K562 (cell line): Measurements from ENCODE around the gene PHF21B. TPM values are rescaled to one million over a fixed set of nuclear protein-coding genes. Genes with fewer than 3 reads are reported as not detected.

Experiments used
- ATAC-seq: fragments of 200-7000 bp; cut with Tn5 transposase; 3 replicates; pipeline ENCODE4 v1.9.1; 2020; ENCODE audit warnings: moderate library complexity
- BruUV-seq: library from RNA; stranded (reverse); fragments of 400-500 nt; replicated peaks from 2 replicates; lab custom pipeline; 2021; lab: Mats Ljungman, UMichigan
- CTCF ChIA-PET: fragments of 300-600 bp; formaldehyde crosslinking; extraction: SDS; loops from one replicate; lab custom pipeline; 2021; ENCODE audit warnings: low intra/inter-chr PET ratio; lab: Yijun Ruan, JAX
- POLR2A ChIA-PET: fragments of 300-600, 350-650 bp; sonication (Branson Sonifier 250); formaldehyde crosslinking; extraction: SDS; loops from one replicate; lab custom pipeline; 2021; ENCODE audit warnings: antibody characterized with exemption, inconsistent platforms; lab: Yijun Ruan, JAX
- DNase-seq, 4 experiments: peaks; one replicate each; pipeline versions ENCODE4 v3.0.0 to v3.0.0-alpha.2; 2011 to 2018; ENCODE audit warnings: low spot score in 3 of 4, mixed read lengths in 3 of 4; ENCODE audit errors: extremely low read depth in 1 of 4
- FAIRE-seq: peaks from 2 replicates; lab custom pipeline; 2011; peaks lifted over from hg19 to GRCh38; lab: Jason Lieb, UNC
- H2AFZ ChIP-seq: 2 replicates; pipeline ENCODE4 v1.6.0; 2011; ENCODE audit warnings: low read depth, low read length, control low read depth, inconsistent platforms
- H3K27ac ChIP-seq: fragments of 200-600 bp; 3 replicates; pipeline ENCODE4 v1.8.0; 2011; ENCODE audit warnings: low read depth, mild to moderate bottlenecking, control low read depth, inconsistent platforms, low read length, moderate library complexity, mixed read lengths; ENCODE audit errors: extremely low read depth
- H3K27me3 ChIP-seq, 2 experiments: fragments of 300-600 bp in 1 of 2; 2 replicates in 1 of 2; 3 replicates in 1 of 2; pipeline versions ENCODE4 v1.6.0 to v1.8.0; 2011; ENCODE audit warnings: inconsistent platforms in 2 of 2, low read length in 2 of 2, mild to moderate bottlenecking in 1 of 2, mixed read lengths in 1 of 2, moderate library complexity in 1 of 2; ENCODE audit not compliant: control insufficient read depth in 2 of 2, insufficient read depth in 2 of 2
- H3K36me3 ChIP-seq: fragments of 300-600 bp; 3 replicates; pipeline ENCODE4 v1.8.0; 2011; ENCODE audit warnings: mild to moderate bottlenecking, low read length, inconsistent platforms; ENCODE audit not compliant: control insufficient read depth, insufficient read depth
- H3K4me1 ChIP-seq, 2 experiments: fragments of 200-600 bp in 1 of 2; replicated peaks in 1 of 2; 2 replicates in 1 of 2; 3 replicates in 1 of 2; pipeline versions ENCODE4 v1.5.1 to v1.8.0; 2011; ENCODE audit warnings: inconsistent platforms in 2 of 2, low read length in 2 of 2, mild to moderate bottlenecking in 1 of 2, mixed read lengths in 1 of 2, moderate library complexity in 1 of 2; ENCODE audit not compliant: control insufficient read depth in 2 of 2, insufficient read depth in 2 of 2
- H3K4me2 ChIP-seq: 2 replicates; pipeline ENCODE4 v1.6.1; 2011; ENCODE audit warnings: low read length, control low read depth, inconsistent platforms, mixed read lengths; ENCODE audit not compliant: insufficient read depth
- H3K4me3 ChIP-seq: fragments of 200-600 bp; sonication (generic), shearing (Covaris generic); 2 replicates; pipeline ENCODE4 v1.5.1; 2016; ENCODE audit warnings: control low read depth, inconsistent platforms
- H3K79me2 ChIP-seq: fragments of 200-600 bp; 3 replicates; pipeline ENCODE4 v1.8.0; 2011; ENCODE audit warnings: low read length, inconsistent platforms; ENCODE audit not compliant: control insufficient read depth, insufficient read depth
- H3K9ac ChIP-seq, 2 experiments: 2 replicates each; pipeline versions ENCODE4 v1.6.0 to v1.6.1; 2011; ENCODE audit warnings: low read depth in 2 of 2, low read length in 2 of 2, control low read depth in 1 of 2, inconsistent platforms in 1 of 2, mild to moderate bottlenecking in 1 of 2, mixed read lengths in 1 of 2; ENCODE audit not compliant: insufficient read depth in 1 of 2
- H3K9me1 ChIP-seq: one replicate; pipeline ENCODE4 v1.6.0; 2011; ENCODE audit warnings: inconsistent platforms, mild to moderate bottlenecking, low read length, moderate library complexity; ENCODE audit not compliant: control insufficient read depth, insufficient read depth
- H3K9me3 ChIP-seq: replicated peaks from 2 replicates; pipeline ENCODE4 v1.5.1; 2011; ENCODE audit warnings: low read depth, low read length, inconsistent platforms; ENCODE audit not compliant: control insufficient read depth, insufficient read depth
- H4K20me1 ChIP-seq: replicated peaks from 2 replicates; pipeline ENCODE4 v1.6.1; 2011; ENCODE audit warnings: low read length, inconsistent platforms, mixed read lengths; ENCODE audit not compliant: control insufficient read depth, insufficient read depth
- ATF3 ChIP-seq, 2 experiments: fragments of 450-650 bp in 1 of 2; sonication (generic) in 1 of 2; formaldehyde crosslinking in 1 of 2; IDR thresholded peaks in 1 of 2; conservative IDR thresholded peaks in 1 of 2; 2 replicates each; pipeline versions ENCODE4 v1.6.1 to v1.8.1; 2016 to 2023; ENCODE audit warnings: mild to moderate bottlenecking in 2 of 2, moderate library complexity in 2 of 2, inconsistent platforms in 1 of 2, missing genetic modification reagents in 1 of 2
- DACH1 ChIP-seq: fragments of 450-650 bp; IDR thresholded peaks from 2 replicates; pipeline ENCODE4 v1.6.1; 2018; ENCODE audit not compliant: partially characterized antibody
- DEAF1 ChIP-seq: fragments of 450-650 bp; formaldehyde crosslinking; IDR thresholded peaks from 2 replicates; pipeline ENCODE4 v1.4.0; 2020; ENCODE audit warnings: mild to moderate bottlenecking, moderate library complexity
- DMBX1 ChIP-seq: fragments of 250-450 bp; sonication (Bioruptor Pico); IDR thresholded peaks from 2 replicates; pipeline ENCODE4 v1.8.0; 2022; ENCODE audit warnings: inconsistent platforms, mild to moderate bottlenecking, moderate library complexity, borderline replicate concordance
- ERF ChIP-seq: fragments of 450-650 bp; formaldehyde crosslinking; IDR thresholded peaks from 2 replicates; pipeline ENCODE4 v1.4.0; 2020; ENCODE audit warnings: mild to moderate bottlenecking, mixed read lengths
- GABPB1 ChIP-seq: sonication (generic); formaldehyde crosslinking; IDR thresholded peaks from 2 replicates; pipeline ENCODE4 v1.8.0; 2022; ENCODE audit warnings: mild to moderate bottlenecking, missing genetic modification reagents
- GTF2F1 ChIP-seq: IDR thresholded peaks from 2 replicates; pipeline ENCODE4 v1.6.1; 2011; ENCODE audit warnings: low read depth, low read length, improper control_type of control experiment
- JUNB ChIP-seq: fragments of 450-650 bp; formaldehyde crosslinking; conservative IDR thresholded peaks from 2 replicates; pipeline ENCODE4 v1.4.0; 2020; ENCODE audit warnings: mild to moderate bottlenecking
- KHSRP ChIP-seq: fragments of 450-650 bp; IDR thresholded peaks from 2 replicates; pipeline ENCODE4 v1.6.1; 2017
- MECOM ChIP-seq: fragments of 250-450 bp; sonication (Bioruptor Pico); IDR thresholded peaks from 2 replicates; pipeline ENCODE4 v1.8.0; 2022; ENCODE audit warnings: inconsistent platforms
- POLR2AphosphoS5 ChIP-seq: IDR thresholded peaks from 2 replicates; pipeline ENCODE4 v1.6.1; 2011; ENCODE audit warnings: mild to moderate bottlenecking, low read depth, low read length, moderate library complexity; ENCODE audit not compliant: control insufficient read depth, insufficient read depth
- SPI1 ChIP-seq: IDR thresholded peaks from 2 replicates; pipeline ENCODE4 v1.6.1; 2011; ENCODE audit warnings: low read depth, low read length, control low read depth, borderline replicate concordance
- TAF9B ChIP-seq: fragments of 450-650 bp; IDR thresholded peaks from 2 replicates; pipeline ENCODE4 v1.6.1; 2018; ENCODE audit warnings: mild to moderate bottlenecking; ENCODE audit not compliant: partially characterized antibody
- TAL1 ChIP-seq: fragments of 450-650 bp; IDR thresholded peaks from 2 replicates; pipeline ENCODE4 v1.6.1; 2016; ENCODE audit warnings: mild to moderate bottlenecking
- TBL1XR1 ChIP-seq, 2 experiments: IDR thresholded peaks; 2 replicates each; pipeline ENCODE4 v1.6.1; 2012; ENCODE audit warnings: improper control_type of control experiment in 2 of 2, low read length in 2 of 2, mild to moderate bottlenecking in 1 of 2
- U2AF2 ChIP-seq: fragments of 200-400 bp; formaldehyde crosslinking; optimal IDR thresholded peaks from 2 replicates; pipeline ENCODE3; 2017; ENCODE audit warnings: low read depth, mild to moderate bottlenecking, low read length
- ZNF124 ChIP-seq: sonication (generic); formaldehyde crosslinking; IDR thresholded peaks from 2 replicates; pipeline ENCODE4 v1.8.1; 2022; ENCODE audit warnings: missing genetic modification reagents
- ZNF23 ChIP-seq: fragments of 250-450 bp; sonication (Bioruptor Pico); IDR thresholded peaks from 2 replicates; pipeline ENCODE4 v1.4.0; 2020; ENCODE audit warnings: mild to moderate bottlenecking
- WGBS: fragments of 100-300 bp; shearing (Covaris generic); methylation state at CpG from one replicate; pipeline ENCODE4 v1.1.6; 2016; ENCODE audit warnings: low coverage, mixed read lengths; ENCODE audit not compliant: insufficient coverage; ENCODE audit errors: missing lambda C conversion rate; 5-methylcytosine and 5-hydroxymethylcytosine counted together
- in situ Hi-C: fragments of 300-500 bp; cut with MboI; formaldehyde crosslinking; loops from 4 replicates; pipeline ENCODE4 v1.15.0; 2018; ENCODE audit warnings: inconsistent platforms, mixed read lengths
- intact Hi-C: fragments of 100-400 bp; cut with micrococcal nuclease; formaldehyde crosslinking; loops from 2 replicates; pipeline ENCODE4 v1.14.2; 2022
- polyA plus RNA-seq, 8 experiments: library from polyadenylated mRNA; depleted of rRNA in 4 of 8; stranded (reverse) in 5 of 8; unstranded in 3 of 8; fragments of >200 nt; fragmentation: Nextera tagmentation in 2 of 8; fragmentation: Illumina TruSeq in 1 of 8; extraction: Ambion mirVana in 2 of 8; extraction: Trizol in 1 of 8; gene quantifications; 2 replicates each; pipeline versions ENCODE4 v1.2.1 to v1.2.3, GENCODE V29; 2011 to 2014; ENCODE audit warnings: inconsistent platforms in 1 of 8, missing spikeins in 1 of 8
- total RNA-seq, 7 experiments: library from RNA; depleted of rRNA in 6 of 7; stranded (reverse); fragments of >200 nt in 6 of 7; fragmentation: Illumina TruSeq in 2 of 7; extraction: Trizol in 2 of 7; gene quantifications; 2 replicates each; pipeline versions ENCODE4 v1.2.1 to v1.2.3, GENCODE V29; 2011 to 2021; ENCODE audit warnings: low replicate concordance in 1 of 7
- TF ChIP-seq, protein P1 (sequence below): fragments of 450-650 bp; IDR thresholded peaks from 2 replicates; pipeline ENCODE4 v1.6.1; 2016; ENCODE audit warnings: mild to moderate bottlenecking

The PHF21B gene
- total and polyA plus RNA-seq, 9 of the 15 experiments (the other 6 are each of a cell fraction or from before 2014, with no cell fraction given): 0.04 TPM; not detected in 8

DNA sequence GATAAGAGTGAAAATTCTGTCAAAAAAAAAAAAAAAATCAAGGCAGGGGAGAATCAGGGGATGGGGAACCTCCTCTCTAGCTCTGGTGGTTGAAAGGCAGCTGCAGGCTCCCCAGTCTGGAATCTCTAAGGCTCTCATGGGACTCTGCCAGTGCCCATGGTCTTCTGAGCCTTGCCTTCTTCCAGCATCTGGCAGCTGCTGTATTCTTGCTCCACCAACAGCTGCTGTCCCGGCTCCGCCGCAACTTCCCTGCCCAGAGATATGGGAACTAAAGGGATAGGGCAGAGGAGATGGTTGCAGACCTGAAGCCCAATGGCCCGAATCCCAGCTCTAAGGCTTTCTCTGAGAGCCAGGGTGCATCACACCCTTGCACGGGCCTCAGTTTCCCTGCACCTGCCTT is 49.5 kb upstream of the PHF21B start (continued):
- TF ChIP-seq GTF2F1: no peak
- no peak for TF ChIP-seq U2AF2
- TF ChIP-seq ZNF124 (CRISPR knock-in tag): no peak
- no peak for TF ChIP-seq MECOM

- intact Hi-C loops: no loop called here
- ChIA-PET CTCF (no interaction called here), POLR2A (interaction anchor here (1.0 kb wide), 1 partner anchor 18 kb away, joined by 3 read pairs; no protein-coding TSS in a partner anchor)
- no peak overlapping the region for H3K9ac ChIP-seq
- H3K4me2 ChIP-seq: no peak overlapping the region
- BruUV-seq: no TSS peak
- no peak overlapping the region for H3K27ac ChIP-seq
- H3K9me1 ChIP-seq: no peaks in the 10 kb centered on the region
- H2AFZ ChIP-seq: no peak overlapping the region
- no peaks in the 10 kb centered on the region for H3K4me1 ChIP-seq
- DNase-seq (no peak), FAIRE-seq (no peak), ATAC-seq (no peak)
- WGBS: 11% methylated on average over 2 of the region's 2 CpGs
- peaks cover 2 to 14% of the 10 kb centered on the region in 2 experiments; a peak in 4 of 5 replicates for H3K27me3 ChIP-seq
- H4K20me1 ChIP-seq: no peaks in the 10 kb centered on the region
- H3K36me3 ChIP-seq: no peaks in the 10 kb centered on the region
- in situ Hi-C loops: no loop called here
- H3K4me3 ChIP-seq: no peak overlapping the region
- H3K79me2 ChIP-seq: no peaks in the 10 kb centered on the region
- H3K9me3 ChIP-seq: no peaks in the 10 kb centered on the region
- TF ChIP-seq TAF9B: no peak
- TF ChIP-seq ZNF23: no peak
- no peak for TF ChIP-seq TAL1
- no peak for TF ChIP-seq TBL1XR1 (IDR thresholded peaks at IDR 0.05; ENCODE audit: low read length in 2 of 2)
- no peak for TF ChIP-seq POLR2AphosphoS5
- no peak for TF ChIP-seq ERF (CRISPR knock-in tag)
- no peak for TF ChIP-seq DMBX1
- TF ChIP-seq KHSRP: no peak
- TF ChIP-seq DACH1: no peak
- no peak for TF ChIP-seq DEAF1 (CRISPR knock-in tag)
- TF ChIP-seq GABPB1 (CRISPR knock-in tag): no peak
- TF ChIP-seq JUNB (CRISPR knock-in tag): no peak
- TF ChIP-seq, protein P1, sequence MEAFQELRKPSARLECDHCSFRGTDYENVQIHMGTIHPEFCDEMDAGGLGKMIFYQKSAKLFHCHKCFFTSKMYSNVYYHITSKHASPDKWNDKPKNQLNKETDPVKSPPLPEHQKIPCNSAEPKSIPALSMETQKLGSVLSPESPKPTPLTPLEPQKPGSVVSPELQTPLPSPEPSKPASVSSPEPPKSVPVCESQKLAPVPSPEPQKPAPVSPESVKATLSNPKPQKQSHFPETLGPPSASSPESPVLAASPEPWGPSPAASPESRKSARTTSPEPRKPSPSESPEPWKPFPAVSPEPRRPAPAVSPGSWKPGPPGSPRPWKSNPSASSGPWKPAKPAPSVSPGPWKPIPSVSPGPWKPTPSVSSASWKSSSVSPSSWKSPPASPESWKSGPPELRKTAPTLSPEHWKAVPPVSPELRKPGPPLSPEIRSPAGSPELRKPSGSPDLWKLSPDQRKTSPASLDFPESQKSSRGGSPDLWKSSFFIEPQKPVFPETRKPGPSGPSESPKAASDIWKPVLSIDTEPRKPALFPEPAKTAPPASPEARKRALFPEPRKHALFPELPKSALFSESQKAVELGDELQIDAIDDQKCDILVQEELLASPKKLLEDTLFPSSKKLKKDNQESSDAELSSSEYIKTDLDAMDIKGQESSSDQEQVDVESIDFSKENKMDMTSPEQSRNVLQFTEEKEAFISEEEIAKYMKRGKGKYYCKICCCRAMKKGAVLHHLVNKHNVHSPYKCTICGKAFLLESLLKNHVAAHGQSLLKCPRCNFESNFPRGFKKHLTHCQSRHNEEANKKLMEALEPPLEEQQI: no peak
- TF ChIP-seq ATF3 (IDR thresholded peaks at IDR 0.05): no peak
- TF ChIP-seq ATF3 (CRISPR knock-in tag; conservative IDR thresholded peaks at IDR 0.05): no peak
- no peak for TF ChIP-seq SPI1
Measured at GRCh38 chr22:45058622-45058912, 48.8 kb upstream of the PHF21B start.
